ENCODE data around the gene PPP1R10. TPM values are rescaled to one million over a fixed set of nuclear protein-coding genes. Genes with fewer than 3 reads are reported as not detected.

PPP1R10 gene
- total and polyA plus RNA-seq, 2 of the 13 experiments (the other 11 are each of a cell fraction or from before 2014, with no cell fraction given), result 26.3 to 38.4 TPM

GRCh38 chr6:30556066-30556905 is 60.8 kb downstream of the PPP1R10 start, which contains the start of gene GNL1 (continued):
- TF ChIP-seq DMTF1 (CRISPR knock-in tag; IDR thresholded peaks at IDR 0.05) (no peak), MXD4 (CRISPR knock-in tag; IDR thresholded peaks at IDR 0.05) (peak; percentile 67), MAX (IDR thresholded peaks at IDR 0.05) (peak; percentile 87), ZNF615 (CRISPR knock-in tag; IDR thresholded peaks at IDR 0.05; ENCODE audit: borderline replicate concordance) (peak; percentile 81; the same call in 1 of the 2 replicates), IRX3 (CRISPR knock-in tag; IDR thresholded peaks at IDR 0.05; ENCODE audit: borderline replicate concordance, low read depth) (peak; percentile 83; the same call in 1 of the 2 replicates), ZNF747 (CRISPR knock-in tag; IDR thresholded peaks at IDR 0.05; ENCODE audit: borderline replicate concordance) (peak; percentile 93), ZNF567 (CRISPR knock-in tag; IDR thresholded peaks at IDR 0.05; ENCODE audit: borderline replicate concordance) (peak; percentile 21; the same call in 1 of the 2 replicates), MNT (IDR thresholded peaks at IDR 0.05) (peak; percentile 73), SALL2 (CRISPR knock-in tag; IDR thresholded peaks at IDR 0.05) (peak; percentile 32), STAT5B (CRISPR knock-in tag; IDR thresholded peaks at IDR 0.05) (no peak), CEBPB (IDR thresholded peaks at IDR 0.05; ENCODE audit: borderline replicate concordance, low read depth, low read length) (peak; percentile 35; the same call in 1 of the 2 replicates), RFX5 (IDR thresholded peaks at IDR 0.05; ENCODE audit: low read depth, low read length) (no peak), ZNF777 (CRISPR knock-in tag; IDR thresholded peaks at IDR 0.05) (peak; percentile 67; the same call in 1 of the 2 replicates), ATF2 (CRISPR knock-in tag; IDR thresholded peaks at IDR 0.05) (peak; percentile 88; the same call in 1 of the 2 replicates), KLF11 (CRISPR knock-in tag; IDR thresholded peaks at IDR 0.05) (no peak), NKX3-1 (CRISPR knock-in tag; IDR thresholded peaks at IDR 0.05) (0 out of 2 replicates have a peak, but pooled peaks have one; percentile 64), AGO1 (IDR thresholded peaks at IDR 0.05; ENCODE audit: low read depth, low read length, poor library complexity, severe bottlenecking) (peak; percentile 82), SNAPC4 (CRISPR knock-in tag; IDR thresholded peaks at IDR 0.05) (0 out of 2 replicates have a peak, but pooled peaks have one; percentile 33)
